K562 (cell line): Measurements from ENCODE around the gene ANO3. TPM values are rescaled to one million over a fixed set of nuclear protein-coding genes. Genes with fewer than 3 reads are reported as not detected.

Source experiments
- FOXK1 ChIP-seq: sonication (generic); formaldehyde crosslinking; IDR thresholded peaks from 2 replicates; pipeline ENCODE4 v1.8.0; 2022; ENCODE audit warnings: missing genetic modification reagents, mild to moderate bottlenecking, borderline replicate concordance
- RFX1 ChIP-seq: fragments of 450-650 bp; IDR thresholded peaks from 2 replicates; pipeline ENCODE4 v1.6.1; 2016; ENCODE audit warnings: mild to moderate bottlenecking, moderate library complexity
- RFX5 ChIP-seq: IDR thresholded peaks from 2 replicates; pipeline ENCODE4 v1.6.1; 2011; ENCODE audit warnings: low read depth, mild to moderate bottlenecking, improper control_type of control experiment, low read length
- ZNF253 ChIP-seq: fragments of 250-450 bp; sonication (Bioruptor Pico); conservative IDR thresholded peaks from 2 replicates; pipeline ENCODE4 v1.6.1; 2021; ENCODE audit warnings: mild to moderate bottlenecking
- polyA plus RNA-seq, 8 experiments: library from polyadenylated mRNA; depleted of rRNA in 4 of 8; stranded (reverse) in 5 of 8; unstranded in 3 of 8; fragments of >200 nt; fragmentation: Nextera tagmentation in 2 of 8; fragmentation: Illumina TruSeq in 1 of 8; extraction: Ambion mirVana in 2 of 8; extraction: Trizol in 1 of 8; gene quantifications; 2 replicates each; pipeline versions ENCODE4 v1.2.1 to v1.2.3, GENCODE V29; 2011 to 2014; ENCODE audit warnings: inconsistent platforms in 1 of 8, missing spikeins in 1 of 8
- total RNA-seq, 7 experiments: library from RNA; depleted of rRNA in 6 of 7; stranded (reverse); fragments of >200 nt in 6 of 7; fragmentation: Illumina TruSeq in 2 of 7; extraction: Trizol in 2 of 7; gene quantifications; 2 replicates each; pipeline versions ENCODE4 v1.2.1 to v1.2.3, GENCODE V29; 2011 to 2021; ENCODE audit warnings: low replicate concordance in 1 of 7
- TF ChIP-seq, protein P1 (sequence below), 2 experiments: fragments of 450-650 bp; IDR thresholded peaks; 2 replicates each; pipeline ENCODE4 v1.6.1; 2016; ENCODE audit warnings: mild to moderate bottlenecking in 2 of 2, borderline replicate concordance in 1 of 2, low read depth in 1 of 2, moderate library complexity in 1 of 2

The ANO3 gene
- total and polyA plus RNA-seq, 9 of the 15 experiments (the other 6 are each of a cell fraction or from before 2014, with no cell fraction given): 0.01 to 0.13 (median 0.04) TPM; not detected in 1

GRCh38 chr11:26677566-26677965 is 345.6 kb downstream of the ANO3 start (continued):
- TF ChIP-seq, protein P1, sequence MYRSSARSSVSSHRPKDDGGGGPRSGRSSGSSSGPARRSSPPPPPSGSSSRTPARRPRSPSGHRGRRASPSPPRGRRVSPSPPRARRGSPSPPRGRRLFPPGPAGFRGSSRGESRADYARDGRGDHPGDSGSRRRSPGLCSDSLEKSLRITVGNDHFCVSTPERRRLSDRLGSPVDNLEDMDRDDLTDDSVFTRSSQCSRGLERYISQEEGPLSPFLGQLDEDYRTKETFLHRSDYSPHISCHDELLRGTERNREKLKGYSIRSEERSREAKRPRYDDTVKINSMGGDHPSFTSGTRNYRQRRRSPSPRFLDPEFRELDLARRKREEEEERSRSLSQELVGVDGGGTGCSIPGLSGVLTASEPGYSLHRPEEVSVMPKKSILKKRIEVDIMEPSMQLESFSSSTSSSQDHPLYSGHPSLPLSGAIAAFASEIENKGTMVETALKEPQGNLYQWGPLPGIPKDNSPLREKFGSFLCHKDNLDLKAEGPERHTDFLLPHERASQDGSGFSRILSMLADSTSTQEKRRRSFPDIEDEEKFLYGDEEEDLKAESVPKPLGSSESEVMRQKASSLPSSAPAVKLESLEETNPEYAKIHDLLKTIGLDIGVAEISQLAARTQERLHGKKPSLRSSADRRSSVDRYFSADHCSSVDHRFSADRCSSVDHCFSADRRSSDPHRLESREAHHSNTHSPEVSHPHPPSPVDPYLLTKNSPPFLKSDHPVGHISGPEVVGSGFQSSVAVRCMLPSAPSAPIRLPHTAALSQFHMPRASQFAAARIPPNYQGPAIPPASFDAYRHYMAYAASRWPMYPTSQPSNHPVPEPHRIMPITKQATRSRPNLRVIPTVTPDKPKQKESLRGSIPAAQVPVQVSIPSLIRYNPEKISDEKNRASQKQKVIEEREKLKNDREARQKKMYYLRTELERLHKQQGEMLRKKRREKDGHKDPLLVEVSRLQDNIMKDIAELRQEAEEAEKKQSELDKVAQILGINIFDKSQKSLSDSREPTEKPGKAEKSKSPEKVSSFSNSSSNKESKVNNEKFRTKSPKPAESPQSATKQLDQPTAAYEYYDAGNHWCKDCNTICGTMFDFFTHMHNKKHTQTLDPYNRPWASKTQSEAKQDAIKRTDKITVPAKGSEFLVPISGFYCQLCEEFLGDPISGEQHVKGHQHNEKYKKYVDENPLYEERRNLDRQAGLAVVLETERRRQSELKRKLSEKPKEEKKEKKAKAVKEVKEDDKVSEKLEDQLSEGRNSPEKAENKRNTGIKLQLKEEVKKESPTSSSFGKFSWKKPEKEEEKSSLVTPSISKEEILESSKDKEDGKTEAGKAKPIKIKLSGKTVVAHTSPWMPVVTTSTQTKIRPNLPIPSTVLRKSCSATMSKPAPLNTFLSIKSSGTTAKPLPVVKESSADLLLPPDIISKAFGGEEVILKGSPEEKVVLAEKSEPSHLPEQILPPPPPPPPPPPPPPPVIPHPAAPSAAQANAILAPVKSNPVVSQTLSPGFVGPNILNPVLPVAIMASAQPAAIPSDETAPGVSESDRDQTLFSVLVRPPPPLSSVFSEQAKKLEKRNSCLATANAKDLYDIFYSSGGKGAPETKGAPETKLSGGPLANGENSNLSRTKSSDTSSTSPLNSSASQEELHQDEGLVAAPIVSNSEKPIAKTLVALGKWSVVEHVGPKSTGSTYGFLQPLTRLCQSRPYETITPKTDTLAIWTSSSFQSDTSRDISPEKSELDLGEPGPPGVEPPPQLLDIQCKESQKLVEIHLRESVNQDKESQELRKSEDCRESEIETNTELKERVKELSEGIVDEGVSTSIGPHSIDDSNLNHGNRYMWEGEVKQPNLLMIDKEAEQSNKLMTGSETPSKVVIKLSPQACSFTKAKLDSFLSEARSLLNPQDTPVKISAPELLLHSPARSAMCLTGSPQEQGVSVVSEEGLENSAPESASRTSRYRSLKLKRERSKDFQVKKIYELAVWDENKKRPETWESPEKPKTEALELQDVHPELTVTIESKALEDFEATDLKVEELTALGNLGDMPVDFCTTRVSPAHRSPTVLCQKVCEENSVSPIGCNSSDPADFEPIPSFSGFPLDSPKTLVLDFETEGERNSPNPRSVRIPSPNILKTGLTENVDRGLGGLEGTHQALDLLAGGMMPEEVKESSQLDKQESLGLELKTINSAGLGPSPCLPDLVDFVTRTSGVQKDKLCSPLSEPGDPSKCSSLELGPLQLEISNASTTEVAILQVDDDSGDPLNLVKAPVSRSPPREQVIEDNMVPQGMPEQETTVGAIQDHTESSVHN (IDR thresholded peaks at IDR 0.05; ENCODE audit: borderline replicate concordance in 1 of 2, low read depth in 1 of 2): no peak
- no peak for TF ChIP-seq ZNF253
- TF ChIP-seq RFX5: no peak
- TF ChIP-seq FOXK1 (CRISPR knock-in tag): no peak
- TF ChIP-seq RFX1: no peak
